GM23338 (cell line): ENCODE measurements around the gene C18orf32. TPM values are rescaled to one million over a fixed set of nuclear protein-coding genes. Genes with fewer than 3 reads are reported as not detected.

Experiments used
- ATAC-seq: fragments of 200-7000 bp; cut with Tn5 transposase; 3 replicates; pipeline ENCODE4 v1.9.1; 2020
- DNase-seq: peaks from one replicate; pipeline ENCODE4 v3.0.0-alpha.2; 2015; ENCODE audit warnings: low spot score
- H2AFZ ChIP-seq: fragments of 200-600 bp; sonication (generic); 2 replicates; pipeline ENCODE4 v1.8.0; 2016; ENCODE audit warnings: antibody characterized with exemption, mild to moderate bottlenecking, moderate library complexity
- H3F3A ChIP-seq: fragments of 200-600 bp; sonication (generic); replicated peaks from 2 replicates; pipeline ENCODE4 v1.8.0; 2017; ENCODE audit warnings: antibody characterized with exemption, mixed run types, low read depth
- H3K27ac ChIP-seq: fragments of 200-600 bp; sonication (generic); 2 replicates; pipeline ENCODE4 v1.6.1; 2016; ENCODE audit warnings: low read depth
- H3K27me3 ChIP-seq: fragments of 200-600 bp; sonication (generic); 2 replicates; pipeline ENCODE4 v1.8.0; 2016; ENCODE audit warnings: mild to moderate bottlenecking, mixed run types, moderate library complexity; ENCODE audit not compliant: insufficient read depth
- H3K36me3 ChIP-seq: fragments of 200-600 bp; sonication (generic); 2 replicates; pipeline ENCODE4 v1.8.0; 2016; ENCODE audit warnings: mild to moderate bottlenecking; ENCODE audit not compliant: insufficient read depth
- H3K4me1 ChIP-seq: fragments of 200-600 bp; sonication (generic); 2 replicates; pipeline ENCODE4 v1.8.0; 2016; ENCODE audit warnings: mild to moderate bottlenecking, moderate library complexity; ENCODE audit not compliant: insufficient read depth
- H3K4me2 ChIP-seq: fragments of 200-600 bp; sonication (generic); 2 replicates; pipeline ENCODE4 v1.7.1; 2017; ENCODE audit warnings: mixed run types
- H3K4me3 ChIP-seq: fragments of 200-600 bp; sonication (generic); 2 replicates; pipeline ENCODE4 v1.6.1; 2016; ENCODE audit warnings: mixed run types
- H3K79me2 ChIP-seq: fragments of 200-600 bp; sonication (generic); replicated peaks from 2 replicates; pipeline ENCODE4 v1.8.0; 2017; ENCODE audit warnings: mild to moderate bottlenecking; ENCODE audit not compliant: insufficient read depth
- H3K9me2 ChIP-seq: fragments of 200-600 bp; sonication (generic); 2 replicates; pipeline ENCODE4 v1.8.0; 2017; ENCODE audit not compliant: insufficient read depth
- H4K20me1 ChIP-seq: fragments of 200-600 bp; sonication (generic); replicated peaks from 2 replicates; pipeline ENCODE4 v1.8.0; 2017; ENCODE audit warnings: mild to moderate bottlenecking; ENCODE audit not compliant: insufficient read depth
- H3K27ac Mint-ChIP-seq: 2 replicates; pipeline ENCODE4 v1.8.0; 2020; ENCODE audit warnings: inconsistent platforms, mild to moderate bottlenecking, moderate library complexity, mixed read lengths
- H3K27me3 Mint-ChIP-seq: 3 replicates; pipeline ENCODE4 v1.8.0; 2022; ENCODE audit warnings: low read depth, mild to moderate bottlenecking, moderate library complexity, mixed read lengths, inconsistent platforms; ENCODE audit not compliant: insufficient read depth, poor library complexity
- H3K36me3 Mint-ChIP-seq: 3 replicates; pipeline ENCODE4 v1.8.0; 2021; ENCODE audit warnings: low read depth, mild to moderate bottlenecking, inconsistent platforms, moderate library complexity, mixed read lengths
- H3K4me1 Mint-ChIP-seq: 3 replicates; pipeline ENCODE4 v1.8.0; 2020; ENCODE audit warnings: mild to moderate bottlenecking, inconsistent platforms, mixed read lengths
- H3K4me3 Mint-ChIP-seq: 3 replicates; pipeline ENCODE4 v1.8.0; 2021; ENCODE audit warnings: moderate library complexity, mild to moderate bottlenecking, inconsistent platforms, mixed read lengths
- H3K9me3 Mint-ChIP-seq: 3 replicates; pipeline ENCODE4 v1.8.0; 2020; ENCODE audit warnings: moderate library complexity, mild to moderate bottlenecking, inconsistent platforms, mixed read lengths
- CREB1 ChIP-seq: fragments of 250-450 bp; sonication (Bioruptor Pico); IDR thresholded peaks from 2 replicates; pipeline ENCODE4 v1.5.0; 2020; ENCODE audit warnings: low read depth, mild to moderate bottlenecking, moderate library complexity
- CTCF ChIP-seq, 2 experiments: fragments of 200-600 bp in 1 of 2; sonication (generic) in 1 of 2; conservative IDR thresholded peaks; 2 replicates each; pipeline versions ENCODE4 v1.5.1 to v1.6.1; 2016 to 2017; ENCODE audit warnings: antibody characterized with exemption in 2 of 2, low read depth in 2 of 2, mild to moderate bottlenecking in 2 of 2, moderate library complexity in 1 of 2
- EZH2 ChIP-seq: fragments of 200-600 bp; sonication (generic); IDR thresholded peaks from one replicate; pipeline ENCODE4 v1.8.0; 2017; ENCODE audit warnings: antibody characterized with exemption, mild to moderate bottlenecking, low read depth; ENCODE audit not compliant: unreplicated experiment
- EZH2phosphoT487 ChIP-seq: fragments of 200-600 bp; sonication (generic); IDR thresholded peaks from one replicate; pipeline ENCODE4 v1.8.1; 2018; ENCODE audit warnings: antibody characterized with exemption; ENCODE audit not compliant: unreplicated experiment
- JUNB ChIP-seq: IDR thresholded peaks from one replicate; pipeline ENCODE4 v1.6.1; 2016; ENCODE audit warnings: antibody characterized with exemption; ENCODE audit not compliant: unreplicated experiment
- NANOG ChIP-seq: IDR thresholded peaks from 2 replicates; pipeline ENCODE4 v1.6.1; 2016; ENCODE audit warnings: antibody characterized with exemption, borderline replicate concordance
- POLR2AphosphoS5 ChIP-seq: IDR thresholded peaks from 2 replicates; pipeline ENCODE4 v1.6.1; 2016; ENCODE audit warnings: antibody characterized with exemption, low read depth
- STAT1 ChIP-seq: IDR thresholded peaks from one replicate; pipeline ENCODE4 v1.6.1; 2016; ENCODE audit warnings: antibody characterized with exemption; ENCODE audit not compliant: unreplicated experiment
- ZNF114 ChIP-seq: fragments of 250-450 bp; sonication (Bioruptor Pico); IDR thresholded peaks from 2 replicates; pipeline ENCODE4 v1.5.0; 2020; ENCODE audit warnings: mild to moderate bottlenecking, moderate library complexity
- ZNF331 ChIP-seq: fragments of 250-450 bp; sonication (Bioruptor Pico); IDR thresholded peaks from 2 replicates; pipeline ENCODE4 v1.5.0; 2020; ENCODE audit warnings: low read depth, mild to moderate bottlenecking, moderate library complexity
- polyA plus RNA-seq: library from polyadenylated mRNA; unstranded; fragments of >200 nt; fragmentation: Nextera tagmentation; extraction: Ambion mirVana; gene quantifications from 2 replicates; pipeline ENCODE4 v1.2.1, GENCODE V29; 2016
- total RNA-seq: library from RNA; depleted of rRNA; stranded (reverse); fragments of >200 nt; shearing (Covaris generic); gene quantifications from 2 replicates; pipeline ENCODE4 v1.2.3, GENCODE V29; 2014
- TF ChIP-seq, protein P1 (sequence below): fragments of 250-450 bp; sonication (Bioruptor Pico); IDR thresholded peaks from 2 replicates; pipeline ENCODE4 v1.5.0; 2020; ENCODE audit warnings: mild to moderate bottlenecking, moderate library complexity
- TF ChIP-seq, protein P2 (sequence below): IDR thresholded peaks from one replicate; pipeline ENCODE4 v1.6.1; 2018; ENCODE audit warnings: antibody characterized with exemption; ENCODE audit not compliant: unreplicated experiment
- TF ChIP-seq, protein P3 (sequence below): IDR thresholded peaks from 2 replicates; pipeline ENCODE4 v1.6.1; 2016; ENCODE audit warnings: antibody characterized with exemption

The C18orf32 gene
- total and polyA plus RNA-seq, 2 experiments from 2014 or later: 25.3 to 72.4 TPM

DNA sequence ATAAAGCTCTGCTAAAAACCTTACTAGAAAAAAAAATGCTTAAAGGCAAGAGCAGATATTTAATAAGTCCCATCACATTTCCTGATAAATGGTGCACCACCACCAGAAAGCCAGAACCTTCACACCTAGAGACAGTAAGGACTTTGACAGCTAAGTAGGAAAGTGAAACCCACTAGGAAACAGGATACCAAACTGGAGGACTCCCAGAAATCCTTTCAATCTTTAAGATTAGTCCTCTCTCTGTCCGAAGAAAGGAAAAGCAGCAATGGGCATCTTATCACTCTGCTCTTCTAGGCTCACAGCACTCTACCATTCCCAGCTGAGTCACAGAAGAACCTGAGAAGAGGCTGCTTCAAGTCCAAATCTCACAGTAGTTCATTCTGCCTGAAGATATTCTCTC, 30.2 kb downstream of the C18orf32 start:
- Histone ChIP-seq H2AFZ (no peak overlapping the region), H3K79me2 (peaks cover 57% of the 10 kb centered on the region), H3K36me3 (no peaks in the 10 kb centered on the region), H3F3A (no peaks in the 10 kb centered on the region), H3K27me3 (peaks cover 8% of the 10 kb centered on the region; the same call in 1 of the 2 replicates), H3K4me1 (no peaks in the 10 kb centered on the region), H3K27ac (no peak overlapping the region), H3K9me2 (no peaks in the 10 kb centered on the region), H4K20me1 (peaks cover 3% of the 10 kb centered on the region; the same call in 1 of the 2 replicates), H3K4me3 (no peak overlapping the region), H3K4me2 (no peak overlapping the region)
- peaks cover 10% of the 10 kb centered on the region; the same call in 2 of the 3 replicates for H3K4me1 Mint-ChIP-seq
- H3K27ac Mint-ChIP-seq: no peak overlapping the region
- H3K4me3 Mint-ChIP-seq: no peak overlapping the region
- H3K36me3 Mint-ChIP-seq: peaks cover 29% of the 10 kb centered on the region
- peaks cover 7% of the 10 kb centered on the region for H3K27me3 Mint-ChIP-seq
- H3K9me3 Mint-ChIP-seq: peaks cover 14% of the 10 kb centered on the region
- DNase-seq (no peak), ATAC-seq (no peak)
- TF ChIP-seq ZNF114 (no peak), POLR2AphosphoS5 (no peak), JUNB (no peak), NANOG (no peak), EZH2phosphoT487 (no peak), CREB1 (no peak), EZH2 (no peak), CTCF (conservative IDR thresholded peaks at IDR 0.05; ENCODE audit: low read depth in 2 of 2) (no peak), ZNF331 (CRISPR knock-in tag) (no peak), STAT1 (no peak)
- TF ChIP-seq, protein P1, sequence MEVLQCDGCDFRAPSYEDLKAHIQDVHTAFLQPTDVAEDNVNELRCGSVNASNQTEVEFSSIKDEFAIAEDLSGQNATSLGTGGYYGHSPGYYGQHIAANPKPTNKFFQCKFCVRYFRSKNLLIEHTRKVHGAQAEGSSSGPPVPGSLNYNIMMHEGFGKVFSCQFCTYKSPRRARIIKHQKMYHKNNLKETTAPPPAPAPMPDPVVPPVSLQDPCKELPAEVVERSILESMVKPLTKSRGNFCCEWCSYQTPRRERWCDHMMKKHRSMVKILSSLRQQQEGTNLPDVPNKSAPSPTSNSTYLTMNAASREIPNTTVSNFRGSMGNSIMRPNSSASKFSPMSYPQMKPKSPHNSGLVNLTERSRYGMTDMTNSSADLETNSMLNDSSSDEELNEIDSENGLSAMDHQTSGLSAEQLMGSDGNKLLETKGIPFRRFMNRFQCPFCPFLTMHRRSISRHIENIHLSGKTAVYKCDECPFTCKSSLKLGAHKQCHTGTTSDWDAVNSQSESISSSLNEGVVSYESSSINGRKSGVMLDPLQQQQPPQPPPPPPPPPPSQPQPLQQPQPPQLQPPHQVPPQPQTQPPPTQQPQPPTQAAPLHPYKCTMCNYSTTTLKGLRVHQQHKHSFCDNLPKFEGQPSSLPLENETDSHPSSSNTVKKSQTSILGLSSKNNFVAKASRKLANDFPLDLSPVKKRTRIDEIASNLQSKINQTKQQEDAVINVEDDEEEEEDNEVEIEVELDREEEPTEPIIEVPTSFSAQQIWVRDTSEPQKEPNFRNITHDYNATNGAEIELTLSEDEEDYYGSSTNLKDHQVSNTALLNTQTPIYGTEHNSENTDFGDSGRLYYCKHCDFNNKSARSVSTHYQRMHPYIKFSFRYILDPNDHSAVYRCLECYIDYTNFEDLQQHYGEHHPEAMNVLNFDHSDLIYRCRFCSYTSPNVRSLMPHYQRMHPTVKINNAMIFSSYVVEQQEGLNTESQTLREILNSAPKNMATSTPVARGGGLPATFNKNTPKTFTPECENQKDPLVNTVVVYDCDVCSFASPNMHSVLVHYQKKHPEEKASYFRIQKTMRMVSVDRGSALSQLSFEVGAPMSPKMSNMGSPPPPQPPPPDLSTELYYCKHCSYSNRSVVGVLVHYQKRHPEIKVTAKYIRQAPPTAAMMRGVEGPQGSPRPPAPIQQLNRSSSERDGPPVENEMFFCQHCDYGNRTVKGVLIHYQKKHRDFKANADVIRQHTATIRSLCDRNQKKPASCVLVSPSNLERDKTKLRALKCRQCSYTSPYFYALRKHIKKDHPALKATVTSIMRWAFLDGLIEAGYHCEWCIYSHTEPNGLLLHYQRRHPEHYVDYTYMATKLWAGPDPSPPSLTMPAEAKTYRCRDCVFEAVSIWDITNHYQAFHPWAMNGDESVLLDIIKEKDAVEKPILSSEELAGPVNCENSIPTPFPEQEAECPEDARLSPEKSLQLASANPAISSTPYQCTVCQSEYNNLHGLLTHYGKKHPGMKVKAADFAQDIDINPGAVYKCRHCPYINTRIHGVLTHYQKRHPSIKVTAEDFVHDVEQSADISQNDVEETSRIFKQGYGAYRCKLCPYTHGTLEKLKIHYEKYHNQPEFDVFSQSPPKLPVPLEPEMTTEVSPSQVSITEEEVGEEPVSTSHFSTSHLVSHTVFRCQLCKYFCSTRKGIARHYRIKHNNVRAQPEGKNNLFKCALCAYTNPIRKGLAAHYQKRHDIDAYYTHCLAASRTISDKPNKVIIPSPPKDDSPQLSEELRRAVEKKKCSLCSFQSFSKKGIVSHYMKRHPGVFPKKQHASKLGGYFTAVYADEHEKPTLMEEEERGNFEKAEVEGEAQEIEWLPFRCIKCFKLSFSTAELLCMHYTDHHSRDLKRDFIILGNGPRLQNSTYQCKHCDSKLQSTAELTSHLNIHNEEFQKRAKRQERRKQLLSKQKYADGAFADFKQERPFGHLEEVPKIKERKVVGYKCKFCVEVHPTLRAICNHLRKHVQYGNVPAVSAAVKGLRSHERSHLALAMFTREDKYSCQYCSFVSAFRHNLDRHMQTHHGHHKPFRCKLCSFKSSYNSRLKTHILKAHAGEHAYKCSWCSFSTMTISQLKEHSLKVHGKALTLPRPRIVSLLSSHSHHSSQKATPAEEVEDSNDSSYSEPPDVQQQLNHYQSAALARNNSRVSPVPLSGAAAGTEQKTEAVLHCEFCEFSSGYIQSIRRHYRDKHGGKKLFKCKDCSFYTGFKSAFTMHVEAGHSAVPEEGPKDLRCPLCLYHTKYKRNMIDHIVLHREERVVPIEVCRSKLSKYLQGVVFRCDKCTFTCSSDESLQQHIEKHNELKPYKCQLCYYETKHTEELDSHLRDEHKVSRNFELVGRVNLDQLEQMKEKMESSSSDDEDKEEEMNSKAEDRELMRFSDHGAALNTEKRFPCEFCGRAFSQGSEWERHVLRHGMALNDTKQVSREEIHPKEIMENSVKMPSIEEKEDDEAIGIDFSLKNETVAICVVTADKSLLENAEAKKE (CRISPR knock-in tag): no peak
- TF ChIP-seq, protein P2, sequence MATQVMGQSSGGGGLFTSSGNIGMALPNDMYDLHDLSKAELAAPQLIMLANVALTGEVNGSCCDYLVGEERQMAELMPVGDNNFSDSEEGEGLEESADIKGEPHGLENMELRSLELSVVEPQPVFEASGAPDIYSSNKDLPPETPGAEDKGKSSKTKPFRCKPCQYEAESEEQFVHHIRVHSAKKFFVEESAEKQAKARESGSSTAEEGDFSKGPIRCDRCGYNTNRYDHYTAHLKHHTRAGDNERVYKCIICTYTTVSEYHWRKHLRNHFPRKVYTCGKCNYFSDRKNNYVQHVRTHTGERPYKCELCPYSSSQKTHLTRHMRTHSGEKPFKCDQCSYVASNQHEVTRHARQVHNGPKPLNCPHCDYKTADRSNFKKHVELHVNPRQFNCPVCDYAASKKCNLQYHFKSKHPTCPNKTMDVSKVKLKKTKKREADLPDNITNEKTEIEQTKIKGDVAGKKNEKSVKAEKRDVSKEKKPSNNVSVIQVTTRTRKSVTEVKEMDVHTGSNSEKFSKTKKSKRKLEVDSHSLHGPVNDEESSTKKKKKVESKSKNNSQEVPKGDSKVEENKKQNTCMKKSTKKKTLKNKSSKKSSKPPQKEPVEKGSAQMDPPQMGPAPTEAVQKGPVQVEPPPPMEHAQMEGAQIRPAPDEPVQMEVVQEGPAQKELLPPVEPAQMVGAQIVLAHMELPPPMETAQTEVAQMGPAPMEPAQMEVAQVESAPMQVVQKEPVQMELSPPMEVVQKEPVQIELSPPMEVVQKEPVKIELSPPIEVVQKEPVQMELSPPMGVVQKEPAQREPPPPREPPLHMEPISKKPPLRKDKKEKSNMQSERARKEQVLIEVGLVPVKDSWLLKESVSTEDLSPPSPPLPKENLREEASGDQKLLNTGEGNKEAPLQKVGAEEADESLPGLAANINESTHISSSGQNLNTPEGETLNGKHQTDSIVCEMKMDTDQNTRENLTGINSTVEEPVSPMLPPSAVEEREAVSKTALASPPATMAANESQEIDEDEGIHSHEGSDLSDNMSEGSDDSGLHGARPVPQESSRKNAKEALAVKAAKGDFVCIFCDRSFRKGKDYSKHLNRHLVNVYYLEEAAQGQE: no peak
- TF ChIP-seq, protein P3, sequence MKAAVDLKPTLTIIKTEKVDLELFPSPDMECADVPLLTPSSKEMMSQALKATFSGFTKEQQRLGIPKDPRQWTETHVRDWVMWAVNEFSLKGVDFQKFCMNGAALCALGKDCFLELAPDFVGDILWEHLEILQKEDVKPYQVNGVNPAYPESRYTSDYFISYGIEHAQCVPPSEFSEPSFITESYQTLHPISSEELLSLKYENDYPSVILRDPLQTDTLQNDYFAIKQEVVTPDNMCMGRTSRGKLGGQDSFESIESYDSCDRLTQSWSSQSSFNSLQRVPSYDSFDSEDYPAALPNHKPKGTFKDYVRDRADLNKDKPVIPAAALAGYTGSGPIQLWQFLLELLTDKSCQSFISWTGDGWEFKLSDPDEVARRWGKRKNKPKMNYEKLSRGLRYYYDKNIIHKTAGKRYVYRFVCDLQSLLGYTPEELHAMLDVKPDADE: no peak
